ENCODE measurements around the gene MCOLN3. TPM values are rescaled to one million over a fixed set of nuclear protein-coding genes. Genes with fewer than 3 reads are reported as not detected.

Gene MCOLN3
- total RNA-seq, 1 donor from 2014 or later: 0.75 TPM

DNA sequence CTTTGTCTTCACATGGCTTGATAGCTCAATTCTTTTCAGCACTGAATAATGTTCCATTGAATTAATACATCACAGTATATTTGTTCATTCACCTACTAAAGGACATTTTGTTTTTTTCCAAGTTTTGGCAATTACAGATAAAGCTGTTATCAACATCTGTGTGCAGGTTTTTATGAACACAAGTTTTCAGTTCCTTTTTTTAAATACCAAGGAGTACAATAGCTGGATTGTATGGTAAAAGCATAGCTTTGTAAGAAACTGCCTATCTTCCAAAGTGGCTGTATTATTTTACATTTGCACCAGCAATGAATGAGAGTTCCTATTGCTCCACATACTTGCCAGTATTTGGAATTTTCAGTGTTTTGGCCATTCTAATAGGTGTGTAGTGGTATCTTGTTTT lies 46.6 kb downstream of the MCOLN3 start:
- peaks cover 42% of the 10 kb centered on the region for H3K27me3 Mint-ChIP-seq (ENCODE audit: low read depth, unreplicated experiment)

GRCh38 chr1:84998642-84999280 lies 49.5 kb downstream of the MCOLN3 start:
- TF ChIP-seq CTCF (IDR thresholded peaks at IDR 0.05; ENCODE audit: insufficient read depth, low read depth, low read length) (no peak), EZH2 (IDR thresholded peaks at IDR 0.05; ENCODE audit: insufficient read depth, low read length) (no peak)
- H3K79me2 ChIP-seq (ENCODE audit: insufficient read depth, low read length): no peaks in the 10 kb centered on the region
- no peak overlapping the region for H3K4me3 Mint-ChIP-seq (ENCODE audit: unreplicated experiment)
- H3K27ac Mint-ChIP-seq (ENCODE audit: unreplicated experiment): no peak overlapping the region
- no peak overlapping the region for H3K9ac ChIP-seq (ENCODE audit: low read length)
- H2AFZ ChIP-seq (ENCODE audit: low read depth, low read length): peak overlapping the region; percentile 62
- H3K27ac ChIP-seq (ENCODE audit: low read depth, low read length): no peak overlapping the region
- peaks cover 2% of the 10 kb centered on the region for H3K36me3 Mint-ChIP-seq (ENCODE audit: low read depth, unreplicated experiment)
- peaks cover 5% of the 10 kb centered on the region for H4K20me1 ChIP-seq (ENCODE audit: insufficient read depth, low read length)
- H3K9me3 Mint-ChIP-seq (ENCODE audit: unreplicated experiment): peaks cover 10% of the 10 kb centered on the region
- peak overlapping the region; percentile 54 for H3K4me3 ChIP-seq (ENCODE audit: insufficient read depth, low read depth, low read length)
- H3K4me1 ChIP-seq (ENCODE audit: insufficient read depth, low read length): peaks cover 9% of the 10 kb centered on the region
- H3K36me3 ChIP-seq (ENCODE audit: insufficient read depth, low read length): no peaks in the 10 kb centered on the region
- peaks cover 60% of the 10 kb centered on the region for H3K27me3 Mint-ChIP-seq (ENCODE audit: low read depth, unreplicated experiment)
- peaks cover 3% of the 10 kb centered on the region for H3K9me3 ChIP-seq (ENCODE audit: insufficient read depth, low read depth, low read length)
- no peak for DNase-seq (ENCODE audit: low read depth)
- peaks cover 3% of the 10 kb centered on the region for H3K4me1 Mint-ChIP-seq (ENCODE audit: low read depth, unreplicated experiment)
- peak overlapping the region; percentile 88 for H3K4me2 ChIP-seq (ENCODE audit: low read length)
- FAIRE-seq: no peak
- peaks cover 38% of the 10 kb centered on the region for H3K27me3 ChIP-seq (ENCODE audit: insufficient read depth, low read length)

More for the DNA sequence above, 46.6 kb downstream of the MCOLN3 start:
- TF ChIP-seq CTCF (IDR thresholded peaks at IDR 0.05; ENCODE audit: insufficient read depth, low read depth, low read length) (no peak), EZH2 (IDR thresholded peaks at IDR 0.05; ENCODE audit: insufficient read depth, low read length) (no peak)
- no peaks in the 10 kb centered on the region for H3K36me3 ChIP-seq (ENCODE audit: insufficient read depth, low read length)
- H3K9ac ChIP-seq (ENCODE audit: low read length): no peak overlapping the region
- no peak overlapping the region for H3K4me2 ChIP-seq (ENCODE audit: low read length)
- H3K36me3 Mint-ChIP-seq (ENCODE audit: low read depth, unreplicated experiment): peaks cover 4% of the 10 kb centered on the region
- H3K4me3 ChIP-seq (ENCODE audit: insufficient read depth, low read depth, low read length): no peak overlapping the region
- H3K4me1 ChIP-seq (ENCODE audit: insufficient read depth, low read length): peaks cover 9% of the 10 kb centered on the region
- peaks cover 5% of the 10 kb centered on the region for H4K20me1 ChIP-seq (ENCODE audit: insufficient read depth, low read length)
- H3K4me3 Mint-ChIP-seq (ENCODE audit: unreplicated experiment): no peak overlapping the region
- H2AFZ ChIP-seq (ENCODE audit: low read depth, low read length): no peak overlapping the region
- H3K27ac ChIP-seq (ENCODE audit: low read depth, low read length): no peak overlapping the region
- DNase-seq (ENCODE audit: low read depth) (no peak), FAIRE-seq (no peak)
- H3K9me3 ChIP-seq (ENCODE audit: insufficient read depth, low read depth, low read length): peaks cover 7% of the 10 kb centered on the region
- no peak overlapping the region for H3K27ac Mint-ChIP-seq (ENCODE audit: unreplicated experiment)
- peaks cover 3% of the 10 kb centered on the region for H3K4me1 Mint-ChIP-seq (ENCODE audit: low read depth, unreplicated experiment)
- peaks cover 31% of the 10 kb centered on the region for H3K27me3 ChIP-seq (ENCODE audit: insufficient read depth, low read length)
- H3K9me3 Mint-ChIP-seq (ENCODE audit: unreplicated experiment): peaks cover 11% of the 10 kb centered on the region
- H3K79me2 ChIP-seq (ENCODE audit: insufficient read depth, low read length): no peaks in the 10 kb centered on the region

All from astrocyte (in vitro differentiated cells and primary cell).